ENCODE measurements around the gene SRRM4.
"Not testable (repeated sequence)": the region's sequence is repeated elsewhere in the genome, so short reads cannot be mapped to it uniquely, and the experiment has no call there.

The SRRM4 gene
- total RNA-seq = 0 reads per million in 2 donors

DNA sequence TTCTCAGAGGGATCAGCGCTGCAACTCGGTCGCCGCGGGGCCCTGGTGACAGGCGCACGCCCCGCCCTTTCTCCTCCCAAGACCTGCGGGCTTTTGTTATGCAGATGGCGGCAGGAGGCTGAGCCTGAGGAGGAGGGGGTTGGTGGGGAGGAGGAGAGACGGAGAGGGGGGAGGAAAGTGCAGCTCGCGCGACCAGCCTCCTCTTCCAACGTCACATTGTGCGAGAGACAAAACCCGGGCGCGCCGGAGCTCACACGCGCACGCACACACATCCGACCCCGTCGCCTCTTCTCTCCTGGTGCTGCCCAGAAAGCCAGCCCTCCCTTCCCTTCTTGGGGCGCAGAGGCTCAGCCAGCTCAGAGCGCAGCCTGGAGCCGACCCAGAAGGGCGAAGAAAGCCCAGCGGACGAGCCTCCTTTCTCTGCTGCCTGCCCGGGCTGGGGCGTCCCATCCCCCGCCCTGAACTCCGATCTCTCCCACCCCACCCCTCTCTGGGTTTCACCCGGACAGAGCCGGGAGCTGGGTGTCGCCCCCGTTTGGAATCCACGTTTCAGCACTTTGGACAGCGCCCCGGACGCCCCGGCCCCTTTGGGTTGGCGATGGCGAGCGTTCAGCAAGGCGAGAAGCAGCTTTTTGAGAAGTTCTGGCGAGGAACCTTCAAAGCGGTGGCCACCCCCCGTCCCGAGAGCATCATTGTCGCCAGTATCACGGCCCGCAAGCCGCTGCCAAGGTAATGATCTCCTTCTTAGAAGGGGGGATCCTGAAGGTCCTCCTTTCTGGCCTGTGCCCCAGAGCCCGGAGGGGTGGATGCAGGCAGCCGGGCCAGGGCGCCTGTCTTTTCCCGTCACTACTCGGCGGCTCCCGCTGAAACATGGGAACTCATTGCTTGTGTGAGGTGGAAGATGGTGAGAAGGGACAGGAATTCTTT lies at the start of gene SRRM4:
Gene SRRM4 (plus strand): TSS at position 257 of the 927 bp plus-strand sequence. CDS start 342 bp downstream, at position 599.
- DNase-seq = no peak

DNA sequence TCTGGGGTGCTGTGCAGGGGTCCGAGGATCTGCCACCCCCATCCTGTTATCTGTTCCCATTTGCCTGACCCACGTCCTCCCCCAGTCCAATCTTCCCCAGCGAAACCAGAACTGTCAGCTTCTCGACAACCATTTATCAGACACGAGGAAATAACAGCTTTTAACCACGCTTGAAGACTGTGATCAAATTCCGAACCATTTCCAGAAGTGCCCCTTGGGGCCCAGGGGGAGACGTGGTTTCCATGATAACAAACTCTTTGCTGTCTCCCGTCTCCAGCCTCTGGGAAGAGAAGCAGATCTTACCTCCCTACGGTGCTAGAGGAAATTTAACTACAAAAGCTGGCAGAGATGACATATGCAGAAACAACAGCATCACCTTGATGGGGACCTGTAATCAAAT lies 35.1 kb upstream of the SRRM4 start:
- DNase-seq = no peak

DNA sequence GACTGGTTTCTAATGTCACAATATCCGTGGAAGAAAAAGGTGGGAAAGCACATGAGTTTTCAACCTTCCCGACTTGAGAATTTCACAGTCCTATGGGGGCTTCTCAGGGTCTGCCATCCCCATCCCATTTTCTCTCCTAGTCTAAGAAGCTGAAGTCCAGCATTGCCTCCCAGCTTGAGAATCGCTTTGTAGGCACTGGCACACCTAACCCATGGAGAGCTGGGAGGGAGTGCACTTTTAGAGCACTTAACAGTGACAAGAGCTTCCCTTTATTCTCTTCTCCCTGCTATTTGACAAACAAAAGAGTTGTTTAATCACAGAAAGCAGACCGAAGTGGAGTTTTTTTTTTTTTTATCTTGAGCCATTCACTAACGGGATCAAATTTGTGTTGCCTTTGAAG lies 22.8 kb upstream of the SRRM4 start:
- no peak for DNase-seq

DNA sequence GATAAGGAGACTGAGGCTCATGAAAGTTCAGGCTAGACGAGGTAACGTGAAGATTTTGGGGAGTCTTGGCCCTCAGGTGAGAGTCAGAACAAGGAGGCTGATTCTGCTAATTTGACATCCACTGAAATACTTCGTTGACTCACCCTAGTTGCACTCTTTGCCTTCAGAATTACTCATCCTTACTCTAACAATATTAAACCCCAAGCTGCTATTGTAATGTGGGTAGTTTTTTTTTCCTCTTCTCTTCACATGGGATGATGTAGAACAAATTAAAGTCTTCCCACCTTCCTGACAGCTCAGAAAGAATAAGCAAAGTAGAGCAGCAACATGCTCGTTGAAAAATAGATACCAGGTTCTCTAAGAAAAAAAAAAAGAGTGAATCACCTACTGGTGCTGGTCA lies 22.0 kb upstream of the SRRM4 start:
- no peak for DNase-seq

DNA sequence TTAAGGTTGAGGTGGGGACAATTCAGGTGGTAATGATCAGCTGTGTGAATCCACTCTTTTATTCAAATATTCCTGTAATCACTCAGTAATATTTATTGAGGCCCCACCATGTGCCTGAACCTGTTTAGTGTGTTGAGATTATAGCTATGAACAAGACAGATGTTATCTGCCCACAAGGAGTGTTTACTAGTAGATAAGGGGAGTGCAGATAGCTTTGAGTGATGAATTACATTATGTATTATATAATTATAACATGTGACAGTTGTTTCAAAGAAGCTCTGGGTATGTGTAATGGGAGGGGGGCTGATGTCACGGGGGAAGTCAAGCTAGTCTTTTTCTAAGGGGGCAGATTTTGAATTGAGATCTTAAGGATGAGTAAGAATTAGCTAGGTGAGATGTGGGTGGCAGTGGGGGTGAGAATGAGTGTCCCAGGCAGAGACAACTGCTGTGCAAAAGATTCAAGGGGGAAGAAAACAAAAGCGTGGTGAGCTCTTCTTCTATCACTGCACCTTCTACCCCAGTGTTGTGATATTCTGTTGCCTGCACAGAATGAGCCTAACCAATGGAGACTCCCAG lies 21.3 kb upstream of the SRRM4 start:
- no peak for DNase-seq

DNA sequence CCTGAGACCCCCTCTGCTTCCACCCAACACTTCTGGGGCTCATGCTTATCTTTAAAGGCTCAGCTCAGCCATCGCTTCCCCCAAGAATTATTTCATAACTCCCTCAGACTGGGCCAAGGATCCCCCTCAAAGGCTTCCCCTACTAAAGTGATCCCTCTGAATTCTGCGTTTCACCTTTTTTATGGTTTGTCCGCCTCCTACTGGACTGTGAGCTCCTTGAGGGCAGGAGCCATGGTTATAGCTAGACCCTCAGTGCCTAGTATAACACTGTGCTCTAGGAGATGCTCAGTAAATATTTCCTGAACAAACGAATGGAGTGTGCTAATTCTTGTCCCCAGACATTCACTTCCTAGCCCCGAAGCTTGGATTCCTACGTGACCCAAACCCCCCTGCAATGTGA lies 20.5 kb upstream of the SRRM4 start:
- no peak for DNase-seq

DNA sequence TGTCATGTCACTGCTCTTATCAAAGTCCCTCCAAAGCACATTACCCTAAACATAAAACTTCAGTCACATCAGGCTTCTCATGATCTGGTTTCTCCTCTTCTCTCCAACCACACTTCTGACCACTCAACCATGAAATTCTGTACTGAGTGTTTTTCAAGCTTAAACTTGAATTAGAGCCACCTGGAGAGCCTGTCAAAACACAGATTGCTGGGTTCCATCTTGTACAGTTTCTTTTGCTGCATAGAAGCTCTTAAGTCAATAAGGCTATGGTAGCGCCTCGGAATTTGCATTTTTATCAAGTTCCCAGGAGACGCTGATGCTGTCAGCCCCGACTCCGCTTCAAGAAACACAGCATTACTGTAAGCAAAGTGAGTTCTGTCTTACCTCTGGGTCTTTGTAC lies 16.4 kb upstream of the SRRM4 start:
- no peak for DNase-seq

- DNase-seq = no peak
These were observed 10.5 kb upstream of the SRRM4 start for GRCh38 chr12:118970856-118971255.

GRCh38 chr12:118972982-118973381 lies 8.4 kb upstream of the SRRM4 start:
- DNase-seq = no peak

- DNase-seq = no peak
These were observed 1.5 kb upstream of the SRRM4 start for GRCh38 chr12:118979763-118980406.

- DNase-seq = no peak
These were observed 830 bp upstream of the SRRM4 start for GRCh38 chr12:118980407-118981014.

DNA sequence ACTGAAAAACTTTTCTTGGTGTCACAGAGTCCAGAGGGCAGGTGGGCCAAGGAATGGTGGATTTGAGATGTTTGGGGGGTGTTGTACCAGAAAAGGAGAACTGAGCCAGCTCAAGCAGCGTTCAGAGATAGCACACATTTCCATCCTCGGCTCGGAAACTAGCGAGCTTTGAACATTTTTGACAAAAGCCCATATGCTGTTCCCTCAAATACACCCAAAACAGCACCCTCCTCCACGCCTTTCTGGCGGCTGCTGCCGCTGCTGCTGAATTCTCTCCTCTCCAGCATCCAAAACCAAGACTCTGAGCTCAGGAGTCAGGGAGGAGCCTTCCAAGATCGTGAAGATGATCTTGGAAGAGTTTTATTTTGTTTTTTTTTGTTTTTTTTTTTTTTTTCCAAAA lies 961 bp downstream of the SRRM4 start:
- no peak for DNase-seq

GRCh38 chr12:118982984-118983761 lies 1.8 kb downstream of the SRRM4 start:
- no peak for DNase-seq

DNA sequence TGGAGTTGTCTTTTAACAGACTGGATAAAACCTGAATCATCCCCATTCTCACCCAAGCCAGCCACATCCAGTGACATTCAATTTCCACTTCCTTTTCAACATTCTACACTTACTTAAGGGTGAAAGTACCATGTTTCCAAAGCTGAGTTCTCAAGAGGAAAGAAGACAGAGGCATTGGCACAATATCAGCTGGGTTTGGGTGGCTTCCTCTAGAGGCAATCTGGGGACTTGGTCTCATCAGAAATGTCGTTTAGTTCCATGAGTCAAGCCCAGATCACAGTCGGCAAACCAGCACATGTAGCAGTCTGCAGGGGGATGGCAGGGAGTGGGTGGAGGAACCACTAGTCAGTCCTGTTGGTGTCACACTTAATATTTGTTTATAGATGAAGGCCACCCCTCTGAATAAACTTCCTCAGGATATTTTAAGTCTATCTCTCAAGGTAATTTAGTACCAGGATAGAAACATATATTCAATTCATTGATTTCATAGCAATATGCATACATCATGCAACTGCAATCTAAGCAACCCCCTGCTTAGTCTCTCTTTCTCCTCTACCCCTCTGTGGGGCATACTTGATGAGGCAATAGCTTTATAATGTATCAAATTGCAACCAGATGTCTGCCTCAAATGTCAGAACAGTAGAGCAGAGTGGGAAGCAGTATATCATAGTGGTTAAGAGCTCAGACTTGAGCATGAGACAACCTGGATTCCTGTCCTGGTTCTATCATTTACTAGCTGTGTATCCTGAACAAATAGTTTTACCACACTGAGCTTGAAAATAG lies 3.0 kb downstream of the SRRM4 start:
- DNase-seq = no peak

- DNase-seq = no peak
These were observed 4.7 kb downstream of the SRRM4 start for GRCh38 chr12:118986050-118986449.

DNA sequence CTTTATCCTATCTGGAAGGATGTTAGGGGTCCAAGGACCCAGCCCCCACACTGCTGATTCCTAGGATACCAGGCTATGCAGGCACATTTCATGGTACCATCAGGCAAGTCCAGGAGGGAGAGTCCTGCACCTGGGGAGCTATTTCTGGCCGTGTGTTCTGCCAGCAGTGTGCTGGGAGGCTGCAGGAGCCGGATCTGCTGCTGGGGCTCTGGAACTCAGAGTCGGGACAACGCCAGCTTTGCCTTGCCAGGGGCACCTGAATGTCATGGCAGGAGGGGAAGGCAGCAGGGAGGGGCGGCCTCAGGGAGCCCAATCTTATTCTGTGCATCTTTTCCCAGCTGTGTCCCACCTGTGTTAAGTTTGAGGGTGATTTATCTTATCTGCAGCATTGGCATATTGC lies 17.8 kb downstream of the SRRM4 start:
- no peak for DNase-seq

DNA sequence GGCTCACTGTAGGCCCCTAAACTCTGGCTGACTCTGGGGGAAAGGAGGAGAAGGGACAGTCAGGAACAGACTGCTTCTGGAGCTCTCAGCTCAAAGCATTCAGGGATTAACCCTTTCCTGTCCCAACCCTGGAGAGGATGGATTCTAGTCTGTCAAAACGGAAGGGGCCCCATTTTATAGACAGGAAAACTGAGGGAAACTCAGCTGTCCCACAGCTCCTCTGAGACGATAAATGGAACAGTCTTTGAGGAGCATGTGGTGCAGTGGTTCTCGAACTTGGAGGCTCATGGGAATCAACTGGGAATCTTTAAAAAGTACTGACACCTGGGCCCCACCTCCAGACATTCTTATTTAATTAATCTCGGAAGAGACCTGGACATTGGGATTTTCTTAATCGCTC lies 23.7 kb downstream of the SRRM4 start:
- no peak for DNase-seq

DNA sequence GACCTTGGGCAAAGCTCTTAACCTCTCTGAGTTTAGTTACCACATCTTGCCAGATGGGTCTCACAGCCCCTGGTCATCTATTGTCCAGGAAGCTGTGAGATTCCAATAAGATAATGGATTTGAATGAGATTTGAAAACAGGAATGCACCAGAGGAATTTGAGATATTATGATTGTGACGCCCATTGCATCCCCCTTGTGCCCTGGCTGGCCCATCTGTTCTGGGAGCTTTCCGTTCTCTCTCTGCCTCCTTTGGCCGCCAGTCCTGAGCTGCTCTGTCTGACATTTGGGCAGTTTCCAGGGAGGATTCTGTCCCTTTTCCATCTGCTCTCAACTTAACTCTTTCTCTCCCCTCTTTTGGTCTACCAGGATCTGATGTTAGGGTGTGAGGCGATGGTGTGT lies 24.6 kb downstream of the SRRM4 start:
- DNase-seq = no peak

GRCh38 chr12:119006746-119007145 lies 25.4 kb downstream of the SRRM4 start:
- no peak for DNase-seq

- not testable (repeated sequence) for DNase-seq
These were observed 26.9 kb downstream of the SRRM4 start for GRCh38 chr12:119008273-119008672.

DNA sequence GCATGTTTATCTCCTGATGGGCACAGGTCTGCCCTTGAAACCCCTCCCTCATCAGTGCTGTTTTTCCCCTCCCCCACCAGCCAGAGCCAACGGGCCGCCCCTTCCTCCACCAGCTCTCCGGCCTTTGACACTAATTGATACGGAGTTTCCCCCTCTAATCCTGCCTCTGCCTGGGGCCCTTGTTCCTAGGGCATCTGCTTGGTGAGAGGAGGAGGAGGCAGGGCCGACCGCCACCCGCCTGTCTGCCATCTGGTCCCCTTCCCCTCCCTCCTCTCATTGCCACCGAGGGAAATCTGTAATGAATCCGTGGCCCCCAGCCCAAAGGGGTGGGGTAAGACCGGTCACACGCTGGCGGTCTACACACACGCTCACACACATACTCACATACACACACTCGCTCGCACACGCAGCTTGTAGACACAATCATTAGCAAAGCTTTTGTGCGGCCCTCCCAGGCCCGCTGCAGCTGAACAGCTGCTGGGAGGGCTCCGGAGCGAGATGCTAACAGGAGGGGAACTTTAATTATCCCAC lies 27.4 kb downstream of the SRRM4 start:
- no peak for DNase-seq

All from T-helper 9 cell (primary cell).